HEK293 (cell line): ENCODE measurements around the gene GPSM1.
A peak's percentile ranks its signal among the peaks of the same experiment; 100 is the strongest.

Experiments
- CTCF ChIA-PET: fragments of 350-600 bp; formaldehyde crosslinking; extraction: SDS; loops from one replicate; lab custom pipeline; 2021; ENCODE audit warnings: antibody characterized with exemption; lab: Yijun Ruan, JAX
- POLR2A ChIA-PET: fragments of 300-600 bp; formaldehyde crosslinking; extraction: SDS; loops from one replicate; lab custom pipeline; 2020; ENCODE audit warnings: antibody characterized with exemption, inconsistent platforms; lab: Yijun Ruan, JAX
- H3K27ac ChIP-seq: fragments of 200-500 bp; sonication (Bioruptor generic); 2 replicates; pipeline ENCODE4 v1.5.1; 2014; ENCODE audit warnings: low read depth, low read length, control low read depth, inconsistent platforms; ENCODE audit errors: extremely low read depth
- H3K36me3 ChIP-seq, 2 experiments: fragments of 200-500 bp in 1 of 2; sonication (Bioruptor generic) in 1 of 2; 1 replicate in 1 of 2; 2 replicates in 1 of 2; pipeline ENCODE4 v1.5.1; 2014 to 2017; ENCODE audit warnings: inconsistent platforms in 2 of 2, low read length in 2 of 2; ENCODE audit not compliant: control insufficient read depth in 2 of 2, insufficient read depth in 1 of 2
- H3K4me1 ChIP-seq: fragments of 200-500 bp; sonication (Bioruptor generic); 2 replicates; pipeline ENCODE4 v1.5.1; 2014; ENCODE audit warnings: mild to moderate bottlenecking, low read length, inconsistent platforms; ENCODE audit not compliant: control insufficient read depth, insufficient read depth
- H3K4me3 ChIP-seq: 2 replicates; pipeline ENCODE4 v1.5.1; 2011; ENCODE audit warnings: low read depth, mild to moderate bottlenecking, control low read depth, low read length, moderate library complexity
- H3K9me3 ChIP-seq: fragments of 200-500 bp; sonication (Bioruptor generic); 2 replicates; pipeline ENCODE4 v1.5.1; 2014; ENCODE audit warnings: low read depth, low read length, inconsistent platforms; ENCODE audit not compliant: control insufficient read depth, insufficient read depth
- BCL11A ChIP-seq: fragments of 450-650 bp; formaldehyde crosslinking; IDR thresholded peaks from 2 replicates; pipeline ENCODE4 v1.5.1; 2016; ENCODE audit warnings: low read depth, missing biosample characterization, missing genetic modification characterization
- OVOL3 ChIP-seq: fragments of 450-650 bp; formaldehyde crosslinking; IDR thresholded peaks from 2 replicates; pipeline ENCODE4 v1.5.1; 2016; ENCODE audit warnings: missing biosample characterization, missing genetic modification characterization
- SETDB1 ChIP-seq: IDR thresholded peaks from one replicate; pipeline ENCODE4 v1.6.1; 2017; ENCODE audit warnings: mild to moderate bottlenecking, low read length, moderate library complexity, mixed read lengths; ENCODE audit not compliant: insufficient read length
- YY1 ChIP-seq: fragments of 450-650 bp; formaldehyde crosslinking; IDR thresholded peaks from 2 replicates; pipeline ENCODE4 v1.5.1; 2018; ENCODE audit warnings: missing biosample characterization, missing genetic modification characterization
- ZBTB20 ChIP-seq: fragments of 450-650 bp; formaldehyde crosslinking; IDR thresholded peaks from 2 replicates; pipeline ENCODE4 v1.5.1; 2016; ENCODE audit warnings: missing biosample characterization, missing genetic modification characterization
- ZBTB48 ChIP-seq: fragments of 450-650 bp; formaldehyde crosslinking; IDR thresholded peaks from 2 replicates; pipeline ENCODE4 v1.5.1; 2016; ENCODE audit warnings: missing biosample characterization, missing genetic modification characterization
- ZBTB7A ChIP-seq: fragments of 450-650 bp; formaldehyde crosslinking; IDR thresholded peaks from 2 replicates; pipeline ENCODE4 v1.5.1; 2016; ENCODE audit warnings: low read depth, missing biosample characterization, missing genetic modification characterization
- ZFP69B ChIP-seq: fragments of 450-650 bp; formaldehyde crosslinking; IDR thresholded peaks from 2 replicates; pipeline ENCODE4 v1.5.1; 2016; ENCODE audit warnings: missing biosample characterization, missing genetic modification characterization
- ZNF112 ChIP-seq: fragments of 450-650 bp; formaldehyde crosslinking; IDR thresholded peaks from 2 replicates; pipeline ENCODE4 v1.5.0; 2017; ENCODE audit warnings: missing biosample characterization, missing genetic modification characterization
- ZNF121 ChIP-seq: fragments of 450-650 bp; formaldehyde crosslinking; IDR thresholded peaks from 2 replicates; pipeline ENCODE4 v1.5.1; 2016; ENCODE audit warnings: missing biosample characterization, missing genetic modification characterization
- ZNF157 ChIP-seq: fragments of 450-650 bp; formaldehyde crosslinking; IDR thresholded peaks from 2 replicates; pipeline ENCODE4 v1.5.1; 2016; ENCODE audit warnings: missing biosample characterization, missing genetic modification characterization
- ZNF202 ChIP-seq: fragments of 450-650 bp; formaldehyde crosslinking; IDR thresholded peaks from 2 replicates; pipeline ENCODE4 v1.5.1; 2016; ENCODE audit warnings: missing biosample characterization, missing genetic modification characterization, borderline replicate concordance
- ZNF214 ChIP-seq: fragments of 450-650 bp; formaldehyde crosslinking; IDR thresholded peaks from 2 replicates; pipeline ENCODE4 v1.5.1; 2017; ENCODE audit warnings: missing biosample characterization, mild to moderate bottlenecking, missing genetic modification characterization, borderline replicate concordance
- ZNF221 ChIP-seq: fragments of 450-650 bp; formaldehyde crosslinking; IDR thresholded peaks from 2 replicates; pipeline ENCODE4 v1.5.1; 2017; ENCODE audit warnings: missing biosample characterization, missing genetic modification characterization, borderline replicate concordance
- ZNF24 ChIP-seq: fragments of 450-650 bp; formaldehyde crosslinking; IDR thresholded peaks from 2 replicates; pipeline ENCODE4 v1.5.1; 2016; ENCODE audit warnings: missing biosample characterization, missing genetic modification characterization
- ZNF266 ChIP-seq: fragments of 450-650 bp; formaldehyde crosslinking; IDR thresholded peaks from 2 replicates; pipeline ENCODE4 v1.5.1; 2016; ENCODE audit warnings: missing biosample characterization, missing genetic modification characterization, low read depth
- ZNF37A ChIP-seq: fragments of 450-650 bp; IDR thresholded peaks from 2 replicates; pipeline ENCODE4 v1.5.1; 2018; ENCODE audit warnings: missing biosample characterization, missing genetic modification characterization
- ZNF433 ChIP-seq: fragments of 450-650 bp; formaldehyde crosslinking; IDR thresholded peaks from 2 replicates; pipeline ENCODE4 v1.5.1; 2016; ENCODE audit warnings: missing biosample characterization, missing genetic modification characterization, low read depth
- ZNF510 ChIP-seq: fragments of 450-650 bp; formaldehyde crosslinking; IDR thresholded peaks from 2 replicates; pipeline ENCODE4 v1.5.1; 2018; ENCODE audit warnings: mild to moderate bottlenecking, missing genetic modification characterization, missing biosample characterization; ENCODE audit not compliant: insufficient replicate concordance
- ZNF521 ChIP-seq: fragments of 450-650 bp; formaldehyde crosslinking; IDR thresholded peaks from 2 replicates; pipeline ENCODE4 v1.5.1; 2017; ENCODE audit warnings: missing biosample characterization, mild to moderate bottlenecking, missing genetic modification characterization
- ZNF529 ChIP-seq: fragments of 450-650 bp; formaldehyde crosslinking; IDR thresholded peaks from 2 replicates; pipeline ENCODE4 v1.5.1; 2017; ENCODE audit warnings: missing genetic modification characterization, missing biosample characterization; ENCODE audit not compliant: insufficient replicate concordance
- ZNF629 ChIP-seq: fragments of 450-650 bp; formaldehyde crosslinking; IDR thresholded peaks from 2 replicates; pipeline ENCODE4 v1.5.1; 2017; ENCODE audit warnings: missing biosample characterization, missing genetic modification characterization
- ZNF654 ChIP-seq: fragments of 450-650 bp; formaldehyde crosslinking; IDR thresholded peaks from 2 replicates; pipeline ENCODE4 v1.5.1; 2016; ENCODE audit warnings: low read depth, missing biosample characterization, missing genetic modification characterization
- ZNF701 ChIP-seq: fragments of 450-650 bp; formaldehyde crosslinking; IDR thresholded peaks from 2 replicates; pipeline ENCODE4 v1.5.1; 2016; ENCODE audit warnings: missing biosample characterization, missing genetic modification characterization
- ZNF747 ChIP-seq: fragments of 450-650 bp; formaldehyde crosslinking; IDR thresholded peaks from 2 replicates; pipeline ENCODE4 v1.5.1; 2016; ENCODE audit warnings: missing biosample characterization, missing genetic modification characterization
- ZNF768 ChIP-seq: fragments of 450-650 bp; formaldehyde crosslinking; IDR thresholded peaks from 2 replicates; pipeline ENCODE4 v1.5.1; 2018; ENCODE audit warnings: missing biosample characterization, mild to moderate bottlenecking, missing genetic modification characterization
- ZNF837 ChIP-seq: fragments of 450-650 bp; formaldehyde crosslinking; IDR thresholded peaks from 2 replicates; pipeline ENCODE4 v1.5.1; 2016; ENCODE audit warnings: missing biosample characterization, missing genetic modification characterization
- ZSCAN18 ChIP-seq: fragments of 450-650 bp; formaldehyde crosslinking; IDR thresholded peaks from 2 replicates; pipeline ENCODE4 v1.5.1; 2016; ENCODE audit warnings: missing biosample characterization, missing genetic modification characterization
- TF ChIP-seq, protein P1 (sequence below): fragments of 450-650 bp; formaldehyde crosslinking; IDR thresholded peaks from 2 replicates; pipeline ENCODE4 v1.5.1; 2016; ENCODE audit warnings: missing biosample characterization, missing genetic modification characterization
- TF ChIP-seq, protein P2 (sequence below): fragments of 450-650 bp; formaldehyde crosslinking; IDR thresholded peaks from 2 replicates; pipeline ENCODE4 v1.5.1; 2016; ENCODE audit warnings: missing biosample characterization, missing genetic modification characterization
- TF ChIP-seq, protein P3 (sequence below): fragments of 450-650 bp; formaldehyde crosslinking; IDR thresholded peaks from 2 replicates; pipeline ENCODE4 v1.5.1; 2016; ENCODE audit warnings: missing biosample characterization, missing genetic modification characterization

The GPSM1 gene

DNA sequence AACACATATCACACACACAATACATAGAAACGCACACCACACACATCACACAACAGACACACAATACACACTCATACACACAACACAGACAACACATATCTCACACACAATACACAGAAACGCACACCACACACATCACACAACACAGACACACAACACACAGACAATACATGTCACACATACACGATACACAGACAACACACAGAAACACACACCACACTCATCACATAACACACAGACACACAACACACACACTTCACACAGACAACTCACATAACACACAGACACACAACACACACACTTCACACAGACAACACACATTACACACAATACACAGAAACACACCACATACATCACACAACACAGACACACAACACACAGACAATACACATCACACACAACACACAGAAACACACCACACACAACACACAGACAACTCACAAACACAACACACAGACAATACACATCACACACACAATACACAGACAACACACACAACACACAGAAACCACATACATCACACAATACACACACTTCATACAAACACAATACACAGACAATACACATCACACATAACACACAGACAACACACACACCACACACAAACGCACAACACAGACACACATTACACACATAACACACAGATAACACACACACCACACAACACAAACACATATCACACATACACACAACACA, 19.2 kb upstream of the GPSM1 start:
- Histone ChIP-seq H3K36me3 (no peaks in the 10 kb centered on the region), H3K4me1 (no peaks in the 10 kb centered on the region), H3K27ac (no peak overlapping the region), H3K9me3 (no peaks in the 10 kb centered on the region), H3K4me3 (no peak overlapping the region)
- ChIA-PET POLR2A (no interaction called here), CTCF (no interaction called here)
- TF ChIP-seq ZNF701 (tag by site-specific recombination): no peak
- no peak for TF ChIP-seq ZNF629 (tag by site-specific recombination)
- TF ChIP-seq, protein P1, sequence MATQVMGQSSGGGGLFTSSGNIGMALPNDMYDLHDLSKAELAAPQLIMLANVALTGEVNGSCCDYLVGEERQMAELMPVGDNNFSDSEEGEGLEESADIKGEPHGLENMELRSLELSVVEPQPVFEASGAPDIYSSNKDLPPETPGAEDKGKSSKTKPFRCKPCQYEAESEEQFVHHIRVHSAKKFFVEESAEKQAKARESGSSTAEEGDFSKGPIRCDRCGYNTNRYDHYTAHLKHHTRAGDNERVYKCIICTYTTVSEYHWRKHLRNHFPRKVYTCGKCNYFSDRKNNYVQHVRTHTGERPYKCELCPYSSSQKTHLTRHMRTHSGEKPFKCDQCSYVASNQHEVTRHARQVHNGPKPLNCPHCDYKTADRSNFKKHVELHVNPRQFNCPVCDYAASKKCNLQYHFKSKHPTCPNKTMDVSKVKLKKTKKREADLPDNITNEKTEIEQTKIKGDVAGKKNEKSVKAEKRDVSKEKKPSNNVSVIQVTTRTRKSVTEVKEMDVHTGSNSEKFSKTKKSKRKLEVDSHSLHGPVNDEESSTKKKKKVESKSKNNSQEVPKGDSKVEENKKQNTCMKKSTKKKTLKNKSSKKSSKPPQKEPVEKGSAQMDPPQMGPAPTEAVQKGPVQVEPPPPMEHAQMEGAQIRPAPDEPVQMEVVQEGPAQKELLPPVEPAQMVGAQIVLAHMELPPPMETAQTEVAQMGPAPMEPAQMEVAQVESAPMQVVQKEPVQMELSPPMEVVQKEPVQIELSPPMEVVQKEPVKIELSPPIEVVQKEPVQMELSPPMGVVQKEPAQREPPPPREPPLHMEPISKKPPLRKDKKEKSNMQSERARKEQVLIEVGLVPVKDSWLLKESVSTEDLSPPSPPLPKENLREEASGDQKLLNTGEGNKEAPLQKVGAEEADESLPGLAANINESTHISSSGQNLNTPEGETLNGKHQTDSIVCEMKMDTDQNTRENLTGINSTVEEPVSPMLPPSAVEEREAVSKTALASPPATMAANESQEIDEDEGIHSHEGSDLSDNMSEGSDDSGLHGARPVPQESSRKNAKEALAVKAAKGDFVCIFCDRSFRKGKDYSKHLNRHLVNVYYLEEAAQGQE (tag by site-specific recombination): no peak
- no peak for TF ChIP-seq ZNF433 (tag by site-specific recombination)
- no peak for TF ChIP-seq OVOL3 (tag by site-specific recombination)
- peak; percentile 6; the same call in 1 of the 2 replicates for TF ChIP-seq ZNF266 (tag by site-specific recombination)
- TF ChIP-seq ZNF768 (tag by site-specific recombination): no peak
- TF ChIP-seq ZNF112 (tag by site-specific recombination): no peak
- TF ChIP-seq ZSCAN18 (tag by site-specific recombination): no peak
- no peak for TF ChIP-seq ZNF747 (tag by site-specific recombination)
- no peak for TF ChIP-seq ZNF221
- TF ChIP-seq ZNF121: no peak
- TF ChIP-seq ZBTB20: no peak; the same call in 1 of the 2 replicates
- no peak for TF ChIP-seq SETDB1
- TF ChIP-seq YY1 (tag by site-specific recombination): no peak
- no peak for TF ChIP-seq ZNF37A (tag by site-specific recombination)
- no peak; the same call in 1 of the 2 replicates for TF ChIP-seq ZBTB7A (tag by site-specific recombination)
- TF ChIP-seq ZNF214 (tag by site-specific recombination): no peak
- TF ChIP-seq ZNF24 (tag by site-specific recombination): no peak
- no peak for TF ChIP-seq ZFP69B (tag by site-specific recombination)
- TF ChIP-seq ZNF157 (tag by site-specific recombination): no peak
- no peak for TF ChIP-seq ZNF654 (tag by site-specific recombination)
- no peak for TF ChIP-seq ZBTB48
- TF ChIP-seq ZNF837 (tag by site-specific recombination): no peak
- TF ChIP-seq, protein P2, sequence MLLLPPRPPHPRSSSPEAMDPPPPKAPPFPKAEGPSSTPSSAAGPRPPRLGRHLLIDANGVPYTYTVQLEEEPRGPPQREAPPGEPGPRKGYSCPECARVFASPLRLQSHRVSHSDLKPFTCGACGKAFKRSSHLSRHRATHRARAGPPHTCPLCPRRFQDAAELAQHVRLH (tag by site-specific recombination): no peak
- no peak for TF ChIP-seq BCL11A (tag by site-specific recombination)
- TF ChIP-seq ZNF510: no peak
- TF ChIP-seq, protein P3, sequence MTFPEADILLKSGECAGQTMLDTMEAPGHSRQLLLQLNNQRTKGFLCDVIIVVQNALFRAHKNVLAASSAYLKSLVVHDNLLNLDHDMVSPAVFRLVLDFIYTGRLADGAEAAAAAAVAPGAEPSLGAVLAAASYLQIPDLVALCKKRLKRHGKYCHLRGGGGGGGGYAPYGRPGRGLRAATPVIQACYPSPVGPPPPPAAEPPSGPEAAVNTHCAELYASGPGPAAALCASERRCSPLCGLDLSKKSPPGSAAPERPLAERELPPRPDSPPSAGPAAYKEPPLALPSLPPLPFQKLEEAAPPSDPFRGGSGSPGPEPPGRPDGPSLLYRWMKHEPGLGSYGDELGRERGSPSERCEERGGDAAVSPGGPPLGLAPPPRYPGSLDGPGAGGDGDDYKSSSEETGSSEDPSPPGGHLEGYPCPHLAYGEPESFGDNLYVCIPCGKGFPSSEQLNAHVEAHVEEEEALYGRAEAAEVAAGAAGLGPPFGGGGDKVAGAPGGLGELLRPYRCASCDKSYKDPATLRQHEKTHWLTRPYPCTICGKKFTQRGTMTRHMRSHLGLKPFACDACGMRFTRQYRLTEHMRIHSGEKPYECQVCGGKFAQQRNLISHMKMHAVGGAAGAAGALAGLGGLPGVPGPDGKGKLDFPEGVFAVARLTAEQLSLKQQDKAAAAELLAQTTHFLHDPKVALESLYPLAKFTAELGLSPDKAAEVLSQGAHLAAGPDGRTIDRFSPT (tag by site-specific recombination): no peak
- TF ChIP-seq ZNF202 (tag by site-specific recombination): peak; percentile 49; the same call in 1 of the 2 replicates
- no peak for TF ChIP-seq ZNF521 (tag by site-specific recombination)
- TF ChIP-seq ZNF529 (tag by site-specific recombination): no peak
